Activated CD4-positive, alpha-beta memory T cell treated with anti-CD3 and anti-CD28 coated beads, Interleukin-2, amount 10 ng/mL, durations not matched to agents 7 days and 5 days (primary cell): ENCODE measurements around the gene SLC25A29. TPM values are rescaled to one million over a fixed set of nuclear protein-coding genes. Genes with fewer than 3 reads are reported as not detected.
"Not testable (repeated sequence)": the region's sequence is repeated elsewhere in the genome, so short reads cannot be mapped to it uniquely, and the experiment has no call there.

Experiments used
- CTCF ChIA-PET: fragments of 350-600 bp; sonication (Branson Sonifier 250); formaldehyde crosslinking; loops from one replicate; lab custom pipeline; 2021; ENCODE audit warnings: antibody characterized with exemption, inconsistent platforms; lab: Charles Lee
- POLR2A ChIA-PET: fragments of 350-600 bp; sonication (Branson Sonifier 250); formaldehyde crosslinking; loops from one replicate; lab custom pipeline; 2021; ENCODE audit warnings: antibody characterized with exemption; lab: Charles Lee
- DNase-seq: peaks from one replicate; pipeline ENCODE4 v3.0.0-alpha.2; 2020
- H3K27ac Mint-ChIP-seq: one replicate; pipeline ENCODE4 v1.8.0; 2021; ENCODE audit warnings: mild to moderate bottlenecking, mixed read lengths
- H3K27me3 Mint-ChIP-seq: one replicate; pipeline ENCODE4 v1.8.0; 2021; ENCODE audit warnings: mixed read lengths
- H3K36me3 Mint-ChIP-seq: one replicate; pipeline ENCODE4 v1.8.0; 2021; ENCODE audit warnings: low read depth, mixed read lengths
- H3K4me1 Mint-ChIP-seq: one replicate; pipeline ENCODE4 v1.8.0; 2021; ENCODE audit warnings: mixed read lengths
- H3K4me3 Mint-ChIP-seq: one replicate; pipeline ENCODE4 v1.8.0; 2021; ENCODE audit warnings: mild to moderate bottlenecking, mixed read lengths
- H3K9me3 Mint-ChIP-seq: one replicate; pipeline ENCODE4 v1.8.0; 2021; ENCODE audit warnings: mixed read lengths
- total RNA-seq, 2 experiments: library from RNA; stranded (reverse); gene quantifications; one replicate each; pipeline ENCODE4 v1.2.3, GENCODE V29; 2021

SLC25A29 gene
- total RNA-seq, 2 experiments from 2014 or later, result 8.2 to 8.9 TPM

DNA sequence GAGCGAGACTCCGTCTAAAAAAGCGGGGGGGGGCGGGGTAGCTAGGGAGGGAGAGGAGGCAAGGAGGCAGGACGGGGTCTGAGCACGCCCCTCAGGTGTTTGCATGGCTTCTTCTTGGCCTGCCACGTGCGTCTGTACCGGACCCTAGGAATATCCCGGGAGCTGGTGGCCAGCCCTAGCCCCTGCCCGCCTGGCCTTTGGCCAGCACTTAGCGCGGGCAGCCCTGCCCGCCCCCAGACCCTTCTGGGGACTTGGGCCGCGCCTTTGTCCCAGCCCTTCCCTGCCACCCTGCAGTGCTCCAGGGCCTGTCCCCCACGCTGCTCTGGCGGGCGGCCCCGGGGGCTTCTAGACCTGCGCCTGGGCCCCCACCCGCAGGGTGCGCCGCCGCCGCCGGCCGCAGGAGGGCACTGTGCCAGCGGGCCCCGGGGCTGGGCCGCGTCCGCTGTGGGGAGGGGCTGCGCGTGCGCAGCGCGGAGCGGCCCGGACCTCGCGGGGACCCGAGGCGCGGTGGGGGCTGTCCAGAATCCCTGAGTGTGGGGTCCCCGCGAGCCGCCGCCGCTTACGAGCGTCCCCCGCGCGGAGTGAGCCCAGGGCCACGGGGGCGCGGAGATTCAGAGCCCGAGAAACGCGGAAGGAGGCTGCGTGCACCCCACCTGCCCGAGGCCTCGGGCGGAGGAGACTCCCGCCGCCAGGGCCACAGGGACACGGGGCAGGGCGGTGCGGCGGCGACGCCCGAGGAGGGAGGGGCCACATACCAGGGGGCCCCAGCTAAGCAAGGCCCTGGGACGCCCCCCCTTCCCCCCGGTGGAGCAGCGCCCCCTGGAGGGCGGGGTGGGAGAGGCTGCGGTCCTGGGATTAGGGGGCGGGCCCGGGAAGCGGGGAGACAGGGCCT is 21.0 kb downstream of the SLC25A29 start:
- H3K4me3 Mint-ChIP-seq, result peak overlapping the region; percentile 78
- DNase-seq, result peak; percentile 81
- POLR2A ChIA-PET, result interaction anchor here (0.5 to 1.5 kb wide), 7 partner anchors 9 to 361 kb away, joined by 3 to 5 read pairs (median 3); a partner anchor contains a TSS
- H3K4me1 Mint-ChIP-seq, result peaks cover 11% of the 10 kb centered on the region
- H3K36me3 Mint-ChIP-seq, result no peaks in the 10 kb centered on the region
- H3K27me3 Mint-ChIP-seq, result no peaks in the 10 kb centered on the region
- CTCF ChIA-PET, result interaction anchor here (0.6 to 5.9 kb wide), 20 partner anchors 9 to 213 kb away, joined by 3 to 31 read pairs (median 4); partner anchors contain the start of gene WDR25
- no peak overlapping the region for H3K27ac Mint-ChIP-seq
- no peaks in the 10 kb centered on the region for H3K9me3 Mint-ChIP-seq

- H3K27ac Mint-ChIP-seq, result no peak overlapping the region
Observed at GRCh38 chr14:100283984-100284881, 22.0 kb downstream of the SLC25A29 start.

DNA sequence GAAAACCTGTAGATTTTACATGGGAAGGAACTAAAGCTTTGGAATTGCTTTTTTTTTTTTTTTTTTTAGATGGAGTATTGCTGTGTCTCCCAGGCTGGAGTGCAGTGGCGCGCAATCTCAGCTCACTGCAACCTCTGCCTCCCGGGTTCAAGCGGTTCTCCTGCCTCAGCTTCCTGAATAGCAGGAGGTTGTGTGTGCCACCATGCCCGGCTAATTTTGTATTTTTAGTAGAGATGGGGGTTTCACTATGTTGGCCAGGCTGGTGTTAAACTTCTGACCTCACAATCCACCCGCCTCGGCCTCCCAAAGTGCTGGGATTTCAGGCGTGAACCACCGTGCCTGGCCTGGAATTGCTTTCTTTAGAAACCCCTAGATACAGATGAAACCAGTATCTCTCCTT is 22.8 kb downstream of the SLC25A29 start:
- H3K27ac Mint-ChIP-seq, POLR2A ChIA-PET, H3K9me3 Mint-ChIP-seq, H3K27me3 Mint-ChIP-seq, DNase-seq, H3K4me3 Mint-ChIP-seq: not testable (repeated sequence)
- Mint-ChIP-seq H3K4me1 (peaks cover 27% of the 10 kb centered on the region), H3K36me3 (peaks cover 11% of the 10 kb centered on the region)
- CTCF ChIA-PET, result interaction anchor here (1.4 to 5.9 kb wide), 4 partner anchors 20 to 211 kb away, joined by 3 to 31 read pairs (median 16); partner anchors contain the start of gene WDR25

More at GRCh38 chr14:100283984-100284881, 22.0 kb downstream of the SLC25A29 start:
- Mint-ChIP-seq H3K27me3 (no peaks in the 10 kb centered on the region), H3K4me3 (peak overlapping the region; percentile 48), H3K9me3 (no peaks in the 10 kb centered on the region), H3K36me3 (peaks cover 4% of the 10 kb centered on the region), H3K4me1 (peaks cover 19% of the 10 kb centered on the region)
- CTCF ChIA-PET, result interaction anchor here (0.8 to 5.9 kb wide), 9 partner anchors 17 to 212 kb away, joined by 3 to 31 read pairs (median 6); partner anchors contain the start of gene WDR25
- DNase-seq, result no peak
- POLR2A ChIA-PET, result interaction anchor here (1.0 to 1.3 kb wide), 2 partner anchors 94 to 362 kb away, joined by 3 to 5 read pairs; no protein-coding TSS in a partner anchor

GRCh38 chr14:100282766-100283419 is 23.4 kb downstream of the SLC25A29 start:
- ChIA-PET POLR2A (interaction anchor here (1.2 kb wide), 2 partner anchors 10 to 93 kb away, joined by 3 to 4 read pairs; a partner anchor contains a TSS), CTCF (interaction anchor here (0.9 to 5.9 kb wide), 3 partner anchors 9 to 41 kb away, joined by 3 to 31 read pairs (median 4); no protein-coding TSS in a partner anchor)
- Mint-ChIP-seq H3K36me3 (peaks cover 11% of the 10 kb centered on the region), H3K9me3 (no peaks in the 10 kb centered on the region), H3K27me3 (no peaks in the 10 kb centered on the region), H3K27ac (no peak overlapping the region), H3K4me3 (no peak overlapping the region), H3K4me1 (peaks cover 30% of the 10 kb centered on the region)
- DNase-seq, result no peak

DNA sequence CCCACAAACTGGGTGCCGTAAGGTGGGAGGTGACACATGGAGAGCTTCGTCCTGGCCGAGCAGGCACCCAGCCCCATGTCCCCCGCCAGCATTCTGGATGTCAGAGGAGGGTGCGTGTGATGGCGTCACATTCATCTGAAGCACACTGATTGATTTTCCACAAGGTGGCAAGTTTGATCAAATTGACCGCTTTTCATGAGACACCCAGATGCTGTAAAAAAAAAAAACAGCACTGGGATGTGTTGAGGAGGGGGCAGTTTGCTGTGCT is 24.2 kb downstream of the SLC25A29 start:
- Mint-ChIP-seq H3K27me3 (no peaks in the 10 kb centered on the region), H3K27ac (no peak overlapping the region), H3K4me1 (peaks cover 35% of the 10 kb centered on the region), H3K36me3 (peaks cover 15% of the 10 kb centered on the region), H3K4me3 (no peak overlapping the region), H3K9me3 (no peaks in the 10 kb centered on the region)
- ChIA-PET POLR2A (interaction anchor here (1.2 kb wide), 2 partner anchors 9 to 93 kb away, joined by 3 to 4 read pairs; a partner anchor contains a TSS), CTCF (interaction anchor here (1.1 to 5.9 kb wide), 3 partner anchors 8 to 40 kb away, joined by 4 to 31 read pairs (median 5); no protein-coding TSS in a partner anchor)
- no peak for DNase-seq

DNA sequence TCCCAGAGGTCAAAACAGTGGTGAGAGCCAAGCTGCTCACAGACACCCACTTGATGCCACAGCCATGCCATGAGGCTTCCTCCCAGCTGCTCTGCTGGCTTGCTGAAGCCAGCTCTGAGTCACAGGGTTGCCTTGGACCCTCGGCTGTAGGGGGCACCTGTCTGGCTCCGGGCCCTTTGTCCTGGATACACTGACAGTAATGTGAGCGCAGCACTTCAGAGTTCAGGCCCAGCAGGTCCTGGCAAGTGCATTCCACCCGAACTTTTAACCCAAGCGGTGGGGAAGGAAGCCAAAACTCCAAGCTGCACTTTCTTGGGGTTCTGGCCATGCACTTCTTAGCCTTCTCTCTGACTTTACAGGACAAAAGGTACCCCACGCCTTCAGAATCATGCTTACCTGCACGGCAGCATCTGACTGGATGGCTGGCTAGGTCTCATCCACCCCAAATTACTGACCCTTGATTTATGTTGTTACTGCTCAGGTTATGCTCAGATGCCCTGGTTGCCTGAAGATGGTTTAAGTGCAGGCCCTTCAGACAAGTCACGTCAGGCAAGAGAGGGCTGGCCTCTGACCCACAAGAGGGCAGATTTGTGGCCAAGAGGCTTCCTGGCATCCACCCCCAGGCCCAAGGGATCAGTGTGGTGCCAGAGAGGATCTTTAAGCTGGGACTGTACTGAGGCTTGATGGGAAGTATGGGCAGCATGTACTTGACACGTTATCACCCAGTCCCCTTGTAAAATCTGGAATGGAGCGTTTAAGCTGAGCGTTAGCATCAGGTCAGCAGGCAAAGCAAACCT is 24.8 kb downstream of the SLC25A29 start:
- peaks cover 35% of the 10 kb centered on the region for H3K4me1 Mint-ChIP-seq
- H3K27ac Mint-ChIP-seq, result no peak overlapping the region
- H3K4me3 Mint-ChIP-seq, result no peak overlapping the region
- CTCF ChIA-PET, result interaction anchor here (0.6 to 5.9 kb wide), 3 partner anchors 20 to 45 kb away, joined by 3 to 31 read pairs (median 5); no protein-coding TSS in a partner anchor
- DNase-seq, result no peak
- H3K9me3 Mint-ChIP-seq, result no peaks in the 10 kb centered on the region
- POLR2A ChIA-PET, result no interaction called here
- H3K27me3 Mint-ChIP-seq, result no peaks in the 10 kb centered on the region
- peaks cover 18% of the 10 kb centered on the region for H3K36me3 Mint-ChIP-seq

DNA sequence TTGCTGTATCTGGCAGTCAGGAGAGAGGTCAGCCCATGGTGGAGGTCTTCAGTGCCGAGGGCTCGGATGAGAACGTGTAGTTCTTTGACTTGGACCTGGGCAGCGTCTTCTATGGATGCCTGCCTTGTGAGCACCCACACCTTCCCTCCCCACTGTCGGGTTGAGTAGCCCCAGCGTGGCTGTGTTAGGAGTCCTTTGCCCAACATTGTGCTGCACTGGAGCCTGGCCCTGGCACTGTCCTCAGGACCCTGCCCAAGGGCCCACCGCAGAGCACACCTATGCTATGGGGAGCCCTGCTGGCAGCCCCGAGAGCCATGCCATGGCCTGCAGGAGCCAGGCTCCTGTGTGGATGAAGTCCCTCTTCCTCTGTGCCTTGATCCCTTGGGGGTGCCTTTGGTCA is 26.7 kb downstream of the SLC25A29 start:
- ChIA-PET POLR2A (interaction anchor here (1.2 kb wide), 1 partner anchor 36 kb away, joined by 4 read pairs; no protein-coding TSS in a partner anchor), CTCF (interaction anchor here (1.1 to 2.0 kb wide), 3 partner anchors 37 to 45 kb away, joined by 4 read pairs; no protein-coding TSS in a partner anchor)
- no peak overlapping the region for H3K4me3 Mint-ChIP-seq
- DNase-seq, result no peak
- no peaks in the 10 kb centered on the region for H3K27me3 Mint-ChIP-seq
- no peaks in the 10 kb centered on the region for H3K9me3 Mint-ChIP-seq
- peak overlapping the region; percentile 47 for H3K27ac Mint-ChIP-seq
- H3K4me1 Mint-ChIP-seq, result peaks cover 45% of the 10 kb centered on the region
- H3K36me3 Mint-ChIP-seq, result peaks cover 31% of the 10 kb centered on the region

- Mint-ChIP-seq H3K9me3 (no peaks in the 10 kb centered on the region), H3K4me1 (peaks cover 48% of the 10 kb centered on the region), H3K36me3 (peaks cover 35% of the 10 kb centered on the region), H3K27ac (no peak overlapping the region), H3K27me3 (no peaks in the 10 kb centered on the region), H3K4me3 (no peak overlapping the region)
- DNase-seq, result no peak
- ChIA-PET POLR2A (interaction anchor here (1.2 to 1.3 kb wide), 2 partner anchors 17 to 36 kb away, joined by 3 to 4 read pairs; no protein-coding TSS in a partner anchor), CTCF (interaction anchor here (1.1 to 2.0 kb wide), 3 partner anchors 37 to 44 kb away, joined by 4 read pairs; no protein-coding TSS in a partner anchor)
Observed at GRCh38 chr14:100279133-100279532, 27.1 kb downstream of the SLC25A29 start.

GRCh38 chr14:100278702-100279101 is 27.5 kb downstream of the SLC25A29 start:
- no peaks in the 10 kb centered on the region for H3K9me3 Mint-ChIP-seq
- H3K27me3 Mint-ChIP-seq, result no peaks in the 10 kb centered on the region
- DNase-seq, result no peak
- ChIA-PET CTCF (interaction anchor here (1.1 to 2.0 kb wide), 4 partner anchors 36 to 86 kb away, joined by 3 to 4 read pairs (median 4); no protein-coding TSS in a partner anchor), POLR2A (interaction anchor here (0.6 to 1.3 kb wide), 3 partner anchors 17 to 1515 kb away, joined by 3 to 4 read pairs (median 3); no protein-coding TSS in a partner anchor)
- peak overlapping the region; percentile 41 for H3K27ac Mint-ChIP-seq
- H3K4me1 Mint-ChIP-seq, result peaks cover 49% of the 10 kb centered on the region
- peaks cover 36% of the 10 kb centered on the region for H3K36me3 Mint-ChIP-seq
- no peak overlapping the region for H3K4me3 Mint-ChIP-seq

DNA sequence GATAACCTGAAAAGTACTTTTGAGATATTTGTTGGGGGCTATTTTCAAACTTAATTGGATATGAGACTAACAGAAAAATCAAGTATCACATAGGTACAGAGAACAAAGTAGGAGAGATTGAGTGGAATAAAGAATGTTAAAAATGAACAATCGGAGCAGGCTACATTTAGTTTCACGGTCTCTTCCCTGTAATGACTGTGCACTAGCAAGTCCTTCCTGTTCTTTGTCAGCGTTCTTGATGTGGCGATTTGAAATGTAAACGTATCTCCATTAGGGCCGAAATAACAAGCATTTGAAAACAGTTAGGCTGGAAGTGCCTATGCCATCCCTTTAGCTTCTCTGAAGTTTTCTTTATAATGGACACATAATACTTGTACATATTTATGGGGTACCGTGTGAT is 31.0 kb downstream of the SLC25A29 start:
- no peak for DNase-seq
- peaks cover 54% of the 10 kb centered on the region for H3K4me1 Mint-ChIP-seq
- no peaks in the 10 kb centered on the region for H3K27me3 Mint-ChIP-seq
- ChIA-PET CTCF (interaction anchor here (0.6 to 1.3 kb wide), 2 partner anchors 34 to 38 kb away, joined by 3 to 7 read pairs; no protein-coding TSS in a partner anchor), POLR2A (interaction anchor here (1.0 kb wide), 1 partner anchor 11 kb away, joined by 3 read pairs; no protein-coding TSS in a partner anchor)
- no peak overlapping the region for H3K4me3 Mint-ChIP-seq
- no peak overlapping the region for H3K27ac Mint-ChIP-seq
- peaks cover 36% of the 10 kb centered on the region for H3K36me3 Mint-ChIP-seq
- no peaks in the 10 kb centered on the region for H3K9me3 Mint-ChIP-seq

DNA sequence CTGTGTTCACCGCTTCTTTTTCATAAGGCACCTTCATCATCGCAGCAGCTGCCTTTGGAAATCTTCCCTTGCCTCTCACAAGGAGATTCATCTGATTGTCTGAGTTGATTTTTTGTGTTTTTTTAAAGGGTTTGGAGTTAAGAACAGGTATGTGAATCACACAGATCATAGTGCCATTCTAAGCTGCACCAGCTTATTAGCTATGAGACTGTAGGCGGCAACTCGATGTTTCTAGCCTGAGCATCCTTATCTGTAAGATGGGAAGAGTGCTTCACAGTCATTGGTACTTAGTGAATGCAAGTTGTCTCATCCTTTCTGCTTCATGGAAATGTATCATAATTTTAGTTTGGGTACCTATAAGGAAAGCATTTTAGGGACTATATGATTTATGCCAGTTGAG is 32.0 kb downstream of the SLC25A29 start:
- peaks cover 46% of the 10 kb centered on the region for H3K4me1 Mint-ChIP-seq
- ChIA-PET POLR2A (no interaction called here), CTCF (interaction anchor here (0.6 to 1.6 kb wide), 5 partner anchors 8 to 39 kb away, joined by 3 to 7 read pairs (median 4); no protein-coding TSS in a partner anchor)
- no peak for DNase-seq
- no peak overlapping the region for H3K4me3 Mint-ChIP-seq
- H3K27ac Mint-ChIP-seq, result no peak overlapping the region
- peaks cover 31% of the 10 kb centered on the region for H3K36me3 Mint-ChIP-seq
- no peaks in the 10 kb centered on the region for H3K9me3 Mint-ChIP-seq
- H3K27me3 Mint-ChIP-seq, result no peaks in the 10 kb centered on the region
